Liver (tissue), 9 donors: ENCODE measurements around the gene PPP1R12A. TPM values are rescaled to one million over a fixed set of nuclear protein-coding genes. Genes with fewer than 3 reads are reported as not detected.

ENCODE experiments used
- DNase-seq: peaks from one replicate; pipeline ENCODE4 v3.0.0-alpha.2; 2017; ENCODE audit warnings: low spot score
- H3K27ac ChIP-seq, 2 donors: one replicate each; pipeline ENCODE4 v1.7.0; 2013; ENCODE audit warnings: inconsistent platforms in 2 of 2, low read length in 2 of 2, control low read depth in 1 of 2, low read depth in 1 of 2, mild to moderate bottlenecking in 1 of 2
- H3K27me3 ChIP-seq, 4 donors: one replicate each; pipeline versions ENCODE4 v1.6.1 to v1.7.0; 2013; ENCODE audit warnings: low read length in 3 of 4, inconsistent platforms in 1 of 4, mild to moderate bottlenecking in 1 of 4, moderate library complexity in 1 of 4; ENCODE audit not compliant: control insufficient read depth in 4 of 4, insufficient read depth in 4 of 4
- H3K36me3 ChIP-seq, 4 donors: one replicate each; pipeline versions ENCODE4 v1.6.1 to v1.7.0; 2013; ENCODE audit warnings: low read length in 3 of 4, mild to moderate bottlenecking in 3 of 4, low read depth in 1 of 4, moderate library complexity in 1 of 4; ENCODE audit not compliant: control insufficient read depth in 4 of 4, insufficient read depth in 3 of 4
- H3K4me1 ChIP-seq, 4 donors: one replicate each; pipeline versions ENCODE4 v1.6.1 to v1.7.0; 2013; ENCODE audit warnings: low read length in 3 of 4, mild to moderate bottlenecking in 3 of 4, moderate library complexity in 1 of 4; ENCODE audit not compliant: control insufficient read depth in 4 of 4, insufficient read depth in 4 of 4
- H3K4me3 ChIP-seq, 3 donors: one replicate each; pipeline versions ENCODE4 v1.6.1 to v1.7.0; 2013; ENCODE audit warnings: low read length in 3 of 3, control low read depth in 1 of 3, low read depth in 1 of 3, mild to moderate bottlenecking in 1 of 3
- H3K9ac ChIP-seq, 2 donors: one replicate each; pipeline ENCODE4 v1.7.0; 2013; ENCODE audit warnings: low read length in 2 of 2, mild to moderate bottlenecking in 2 of 2, moderate library complexity in 2 of 2, control low read depth in 1 of 2, low read depth in 1 of 2
- H3K9me3 ChIP-seq, 4 donors: one replicate each; pipeline versions ENCODE4 v1.6.1 to v1.7.0; 2013; ENCODE audit warnings: low read length in 3 of 4; ENCODE audit not compliant: control insufficient read depth in 4 of 4
- EGR1 ChIP-seq, 2 donors: IDR thresholded peaks; 2 replicates each; pipeline ENCODE4 v1.6.1; 2016 to 2018; ENCODE audit warnings: antibody characterized with exemption in 2 of 2, low read depth in 2 of 2
- FOXA2 ChIP-seq: IDR thresholded peaks from 2 replicates; pipeline ENCODE4 v1.6.1; 2016; ENCODE audit warnings: antibody characterized with exemption
- GABPA ChIP-seq, 2 donors: IDR thresholded peaks in 1 of 2; conservative IDR thresholded peaks in 1 of 2; 2 replicates each; pipeline ENCODE4 v1.6.1; 2016; ENCODE audit warnings: antibody characterized with exemption in 2 of 2, mild to moderate bottlenecking in 1 of 2, moderate library complexity in 1 of 2
- HNF4A ChIP-seq, 2 donors: conservative IDR thresholded peaks; 2 replicates each; pipeline ENCODE4 v1.6.1; 2016; ENCODE audit warnings: antibody characterized with exemption in 2 of 2, mild to moderate bottlenecking in 2 of 2
- HNF4G ChIP-seq: IDR thresholded peaks from 2 replicates; pipeline ENCODE4 v1.6.1; 2016; ENCODE audit warnings: antibody characterized with exemption
- JUND ChIP-seq, 2 donors: IDR thresholded peaks; 2 replicates each; pipeline ENCODE4 v1.6.1; 2016; ENCODE audit warnings: antibody characterized with exemption in 2 of 2
- RAD21 ChIP-seq, 2 donors: IDR thresholded peaks; 2 replicates each; pipeline ENCODE4 v1.6.1; 2016; ENCODE audit warnings: antibody characterized with exemption in 2 of 2, mild to moderate bottlenecking in 2 of 2
- RXRA ChIP-seq, 2 donors: IDR thresholded peaks; 2 replicates each; pipeline ENCODE4 v1.6.1; 2017 to 2018; ENCODE audit warnings: antibody characterized with exemption in 2 of 2, mild to moderate bottlenecking in 1 of 2
- SP1 ChIP-seq: IDR thresholded peaks from 2 replicates; pipeline ENCODE4 v1.6.1; 2018; ENCODE audit warnings: antibody characterized with exemption, mild to moderate bottlenecking
- TAF1 ChIP-seq: conservative IDR thresholded peaks from 2 replicates; pipeline ENCODE4 v1.6.1; 2016; ENCODE audit warnings: antibody characterized with exemption, mild to moderate bottlenecking
- ZBTB33 ChIP-seq: IDR thresholded peaks from 2 replicates; pipeline ENCODE4 v1.6.1; 2016; ENCODE audit warnings: antibody characterized with exemption
- WGBS: extraction: QIAGEN DNeasy Blood & Tissue Kit; methylation state at CpG from one replicate; pipeline ENCODE4 v1.1.7; 2013; 5-methylcytosine and 5-hydroxymethylcytosine counted together
- polyA plus RNA-seq, 2 donors: library from polyadenylated mRNA; stranded (reverse) in 1 of 2; unstranded in 1 of 2; fragments of 200-250 nt in 1 of 2; fragments of >200 nt in 1 of 2; fragmentation: Nextera tagmentation in 1 of 2; extraction: Ambion mirVana in 1 of 2; gene quantifications; one replicate each; pipeline versions ENCODE4 v1.2.1 to v1.2.3, GENCODE V29; 2013 to 2015
- total RNA-seq, 2 donors: library from RNA; depleted of rRNA; stranded (reverse); fragments of >200 nt; gene quantifications; one replicate each; pipeline ENCODE4 v1.2.3, GENCODE V29; 2014
- TF ChIP-seq, protein P1 (sequence below): IDR thresholded peaks from 2 replicates; pipeline ENCODE4 v1.6.1; 2016; ENCODE audit warnings: antibody characterized with exemption, mild to moderate bottlenecking
- TF ChIP-seq, protein P2 (sequence below): fragments of 150-350 bp; IDR thresholded peaks from 2 replicates; pipeline ENCODE4 v1.5.1; 2017; ENCODE audit warnings: improper control_type of control experiment, low read depth, low read length; ENCODE audit not compliant: missing input control
- TF ChIP-seq, protein P3 (sequence below): IDR thresholded peaks from 2 replicates; pipeline ENCODE4 v1.6.1; 2016; ENCODE audit warnings: antibody characterized with exemption
- donor health status: healthy.
- donor health status: healthy.
- donor health status: healthy.
- donor health status: healthy.
- donor health status: healthy.

The PPP1R12A gene
- total and polyA plus RNA-seq, 4 donors, result 5.1 to 41.6 (median 27.8) TPM

DNA sequence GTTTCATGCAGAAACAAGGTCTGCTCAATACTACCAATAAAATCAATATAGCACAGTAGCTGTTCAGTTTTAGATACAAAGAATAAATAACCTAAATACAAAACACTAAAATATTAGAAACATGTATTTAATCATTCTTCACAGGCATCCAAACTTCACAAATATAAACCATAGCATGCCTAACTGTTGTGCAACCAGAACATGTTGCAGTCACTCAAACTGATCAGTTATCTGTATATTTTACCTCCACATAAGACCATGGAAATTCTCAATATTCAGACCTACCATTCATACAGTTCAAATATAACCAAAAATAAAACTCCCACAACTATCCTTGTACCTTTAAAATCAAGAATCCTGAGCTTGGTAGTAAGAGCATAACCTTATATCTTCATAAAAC is 161.0 kb downstream of the PPP1R12A start:
- Histone ChIP-seq H3K36me3 (peaks cover 0 to 15% (median 9%) of the 10 kb centered on the region in 4 donors), H3K27me3 (no peaks in the 10 kb centered on the region), H3K9me3 (no peaks in the 10 kb centered on the region), H3K9ac (no peak overlapping the region), H3K27ac (no peak overlapping the region), H3K4me3 (no peak overlapping the region), H3K4me1 (no peaks in the 10 kb centered on the region)
- no peak for DNase-seq
- TF ChIP-seq JUND (IDR thresholded peaks at IDR 0.05) (no peak), HNF4G (no peak), RXRA (IDR thresholded peaks at IDR 0.05) (no peak), RAD21 (IDR thresholded peaks at IDR 0.05) (no peak), TAF1 (no peak), EGR1 (IDR thresholded peaks at IDR 0.05; ENCODE audit: low read depth in 2 of 2) (no peak), FOXA2 (no peak), SP1 (no peak), ZBTB33 (no peak)
- TF ChIP-seq, protein P1, sequence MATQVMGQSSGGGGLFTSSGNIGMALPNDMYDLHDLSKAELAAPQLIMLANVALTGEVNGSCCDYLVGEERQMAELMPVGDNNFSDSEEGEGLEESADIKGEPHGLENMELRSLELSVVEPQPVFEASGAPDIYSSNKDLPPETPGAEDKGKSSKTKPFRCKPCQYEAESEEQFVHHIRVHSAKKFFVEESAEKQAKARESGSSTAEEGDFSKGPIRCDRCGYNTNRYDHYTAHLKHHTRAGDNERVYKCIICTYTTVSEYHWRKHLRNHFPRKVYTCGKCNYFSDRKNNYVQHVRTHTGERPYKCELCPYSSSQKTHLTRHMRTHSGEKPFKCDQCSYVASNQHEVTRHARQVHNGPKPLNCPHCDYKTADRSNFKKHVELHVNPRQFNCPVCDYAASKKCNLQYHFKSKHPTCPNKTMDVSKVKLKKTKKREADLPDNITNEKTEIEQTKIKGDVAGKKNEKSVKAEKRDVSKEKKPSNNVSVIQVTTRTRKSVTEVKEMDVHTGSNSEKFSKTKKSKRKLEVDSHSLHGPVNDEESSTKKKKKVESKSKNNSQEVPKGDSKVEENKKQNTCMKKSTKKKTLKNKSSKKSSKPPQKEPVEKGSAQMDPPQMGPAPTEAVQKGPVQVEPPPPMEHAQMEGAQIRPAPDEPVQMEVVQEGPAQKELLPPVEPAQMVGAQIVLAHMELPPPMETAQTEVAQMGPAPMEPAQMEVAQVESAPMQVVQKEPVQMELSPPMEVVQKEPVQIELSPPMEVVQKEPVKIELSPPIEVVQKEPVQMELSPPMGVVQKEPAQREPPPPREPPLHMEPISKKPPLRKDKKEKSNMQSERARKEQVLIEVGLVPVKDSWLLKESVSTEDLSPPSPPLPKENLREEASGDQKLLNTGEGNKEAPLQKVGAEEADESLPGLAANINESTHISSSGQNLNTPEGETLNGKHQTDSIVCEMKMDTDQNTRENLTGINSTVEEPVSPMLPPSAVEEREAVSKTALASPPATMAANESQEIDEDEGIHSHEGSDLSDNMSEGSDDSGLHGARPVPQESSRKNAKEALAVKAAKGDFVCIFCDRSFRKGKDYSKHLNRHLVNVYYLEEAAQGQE, result no peak

DNA sequence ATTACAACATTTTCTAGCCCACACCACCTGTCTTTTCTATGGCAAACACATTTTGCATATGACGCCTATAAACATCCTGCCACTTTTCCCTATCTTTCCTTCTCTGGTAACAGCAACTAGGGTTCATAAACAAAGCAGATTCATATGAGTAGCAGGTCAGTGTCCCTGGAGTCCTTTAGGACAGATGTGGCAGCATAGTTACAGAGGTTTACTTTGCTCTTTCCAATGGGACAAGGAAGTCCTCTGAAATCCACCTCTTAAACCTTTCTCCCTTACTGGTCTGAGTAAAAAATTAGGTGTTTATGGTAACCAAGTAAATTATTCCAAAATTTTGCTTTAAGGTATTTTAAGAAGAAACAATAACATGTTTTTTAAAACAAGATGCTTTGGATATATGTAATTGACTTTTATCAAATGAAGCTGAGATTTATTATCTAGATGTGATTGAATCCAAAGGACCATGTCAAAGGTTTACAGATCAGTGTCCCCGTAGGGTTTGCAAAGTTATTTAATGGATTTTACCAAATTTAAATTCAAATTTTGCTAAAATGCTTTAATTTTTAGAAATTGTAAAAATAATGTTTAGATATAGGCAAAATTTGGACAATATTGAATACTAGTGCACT is 164.9 kb downstream of the PPP1R12A start:
- TF ChIP-seq, protein P2, sequence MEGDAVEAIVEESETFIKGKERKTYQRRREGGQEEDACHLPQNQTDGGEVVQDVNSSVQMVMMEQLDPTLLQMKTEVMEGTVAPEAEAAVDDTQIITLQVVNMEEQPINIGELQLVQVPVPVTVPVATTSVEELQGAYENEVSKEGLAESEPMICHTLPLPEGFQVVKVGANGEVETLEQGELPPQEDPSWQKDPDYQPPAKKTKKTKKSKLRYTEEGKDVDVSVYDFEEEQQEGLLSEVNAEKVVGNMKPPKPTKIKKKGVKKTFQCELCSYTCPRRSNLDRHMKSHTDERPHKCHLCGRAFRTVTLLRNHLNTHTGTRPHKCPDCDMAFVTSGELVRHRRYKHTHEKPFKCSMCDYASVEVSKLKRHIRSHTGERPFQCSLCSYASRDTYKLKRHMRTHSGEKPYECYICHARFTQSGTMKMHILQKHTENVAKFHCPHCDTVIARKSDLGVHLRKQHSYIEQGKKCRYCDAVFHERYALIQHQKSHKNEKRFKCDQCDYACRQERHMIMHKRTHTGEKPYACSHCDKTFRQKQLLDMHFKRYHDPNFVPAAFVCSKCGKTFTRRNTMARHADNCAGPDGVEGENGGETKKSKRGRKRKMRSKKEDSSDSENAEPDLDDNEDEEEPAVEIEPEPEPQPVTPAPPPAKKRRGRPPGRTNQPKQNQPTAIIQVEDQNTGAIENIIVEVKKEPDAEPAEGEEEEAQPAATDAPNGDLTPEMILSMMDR, result no peak
- TF ChIP-seq FOXA2, result no peak
- TF ChIP-seq SP1, result no peak
- no peak for TF ChIP-seq HNF4A (conservative IDR thresholded peaks at IDR 0.05)
- no peak for TF ChIP-seq HNF4G
- no peak for TF ChIP-seq ZBTB33
- no peak for TF ChIP-seq EGR1 (IDR thresholded peaks at IDR 0.05; ENCODE audit: low read depth in 2 of 2)
- no peak for TF ChIP-seq JUND (IDR thresholded peaks at IDR 0.05)
- TF ChIP-seq GABPA (IDR thresholded peaks at IDR 0.05 in 1 of 2, conservative IDR thresholded peaks at IDR 0.05 in 1 of 2), result no peak
- TF ChIP-seq, protein P3, sequence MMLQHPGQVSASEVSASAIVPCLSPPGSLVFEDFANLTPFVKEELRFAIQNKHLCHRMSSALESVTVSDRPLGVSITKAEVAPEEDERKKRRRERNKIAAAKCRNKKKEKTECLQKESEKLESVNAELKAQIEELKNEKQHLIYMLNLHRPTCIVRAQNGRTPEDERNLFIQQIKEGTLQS, result no peak
- TF ChIP-seq TAF1, result no peak
- peaks cover 0 to 4% (median 1%) of the 10 kb centered on the region in 4 donors for H3K36me3 ChIP-seq
- WGBS, result 91% methylated on average over 2 of the region's 2 CpGs
- H3K9ac ChIP-seq, result no peak overlapping the region
- H3K27me3 ChIP-seq, result no peaks in the 10 kb centered on the region
- H3K27ac ChIP-seq, result no peak overlapping the region
- no peaks in the 10 kb centered on the region for H3K9me3 ChIP-seq
- no peaks in the 10 kb centered on the region for H3K4me1 ChIP-seq
- no peak for DNase-seq
- no peak overlapping the region for H3K4me3 ChIP-seq
